Panc1 (cell line): Measurements from ENCODE around the gene HINT1. TPM values are rescaled to one million over a fixed set of nuclear protein-coding genes. Genes with fewer than 3 reads are reported as not detected.

Experiments used
- ATAC-seq: fragments of 200-7000 bp; cut with Tn5 transposase; 2 replicates; pipeline ENCODE4 v1.9.1; 2020; ENCODE audit warnings: mild to moderate bottlenecking, moderate library complexity
- BruUV-seq: library from RNA; stranded (reverse); fragments of 400-500 nt; replicated peaks from 2 replicates; lab custom pipeline; 2021; lab: Mats Ljungman, UMichigan
- CTCF ChIA-PET: fragments of 300-600 bp; sonication (Branson Sonifier 250); formaldehyde crosslinking; loops from one replicate; lab custom pipeline; 2022; ENCODE audit warnings: antibody characterized with exemption; lab: Charles Lee
- POLR2A ChIA-PET: fragments of 300-600 bp; sonication (Branson Sonifier 250); formaldehyde crosslinking; loops from one replicate; lab custom pipeline; 2022; ENCODE audit warnings: antibody characterized with exemption; lab: Charles Lee
- DNase-seq: peaks from one replicate; pipeline ENCODE4 v3.0.0-alpha.2; 2010; ENCODE audit warnings: low read depth, low spot score
- H3K27ac ChIP-seq: 2 replicates; pipeline ENCODE4 v1.5.1; 2011; ENCODE audit warnings: mild to moderate bottlenecking, low read length, inconsistent platforms
- H3K27me3 ChIP-seq: fragments of 200-500 bp; sonication (Bioruptor generic); 2 replicates; pipeline ENCODE4 v1.6.0; 2014; ENCODE audit warnings: low read length, inconsistent platforms; ENCODE audit not compliant: control insufficient read depth, insufficient read depth
- H3K36me3 ChIP-seq: fragments of 200-500 bp; sonication (Bioruptor generic); 2 replicates; pipeline ENCODE4 v1.5.1; 2014; ENCODE audit warnings: inconsistent platforms, mild to moderate bottlenecking, low read length, moderate library complexity; ENCODE audit not compliant: control insufficient read depth, insufficient read depth
- H3K4me1 ChIP-seq: 2 replicates; pipeline ENCODE4 v1.5.1; 2011; ENCODE audit warnings: inconsistent platforms, mild to moderate bottlenecking, low read length, moderate library complexity; ENCODE audit not compliant: control insufficient read depth, insufficient read depth
- H3K4me3 ChIP-seq, 2 experiments: 2 replicates each; pipeline ENCODE4 v1.5.1; 2011 to 2012; ENCODE audit warnings: low read depth in 2 of 2, low read length in 2 of 2, mild to moderate bottlenecking in 2 of 2, inconsistent platforms in 1 of 2, moderate library complexity in 1 of 2
- H3K9me3 ChIP-seq: fragments of 200-500 bp; sonication (Bioruptor generic); 2 replicates; pipeline ENCODE4 v1.5.1; 2014; ENCODE audit warnings: low read depth, mild to moderate bottlenecking, inconsistent platforms, low read length, moderate library complexity; ENCODE audit not compliant: control insufficient read depth, insufficient read depth
- POLR2AphosphoS5 ChIP-seq: IDR thresholded peaks from 2 replicates; pipeline ENCODE4 v1.6.1; 2012; ENCODE audit warnings: mild to moderate bottlenecking, low read depth, low read length, moderate library complexity
- SIN3A ChIP-seq: IDR thresholded peaks from 2 replicates; pipeline ENCODE4 v1.6.1; 2012; ENCODE audit warnings: low read depth, mild to moderate bottlenecking, low read length, moderate library complexity, borderline replicate concordance; ENCODE audit not compliant: insufficient read depth
- TCF7L2 ChIP-seq: IDR thresholded peaks from 2 replicates; pipeline ENCODE4 v1.6.1; 2011; ENCODE audit warnings: mild to moderate bottlenecking, low read depth, low read length, inconsistent platforms
- in situ Hi-C: cut with HindIII; loops from 2 replicates; pipeline ENCODE4 v1.10.0; 2016; ENCODE audit warnings: low sequenced_read_pairs, low pct_unique_long_range_greater_than_20kb
- intact Hi-C: fragments of 100-400 bp; cut with micrococcal nuclease; formaldehyde crosslinking; loops from one replicate; pipeline ENCODE4 v1.10.0; 2022; ENCODE audit not compliant: unreplicated experiment
- total RNA-seq: library from RNA; stranded (reverse); gene quantifications from one replicate; pipeline ENCODE4 v1.2.1, GENCODE V29; 2021; ENCODE audit not compliant: unreplicated experiment
- TF ChIP-seq, protein P1 (sequence below): fragments of 450-650 bp; IDR thresholded peaks from 2 replicates; pipeline ENCODE4 v1.5.1; 2017; ENCODE audit warnings: mild to moderate bottlenecking
- TF ChIP-seq, protein P2 (sequence below), 2 experiments: IDR thresholded peaks; 2 replicates each; pipeline ENCODE4 v1.6.1; 2011 to 2012; ENCODE audit warnings: low read depth in 2 of 2, control low read depth in 1 of 2, low read length in 1 of 2, mild to moderate bottlenecking in 1 of 2, moderate library complexity in 1 of 2; ENCODE audit not compliant: insufficient read depth in 1 of 2

HINT1 gene
- total RNA-seq, 1 experiment from 2014 or later: 233 TPM

DNA sequence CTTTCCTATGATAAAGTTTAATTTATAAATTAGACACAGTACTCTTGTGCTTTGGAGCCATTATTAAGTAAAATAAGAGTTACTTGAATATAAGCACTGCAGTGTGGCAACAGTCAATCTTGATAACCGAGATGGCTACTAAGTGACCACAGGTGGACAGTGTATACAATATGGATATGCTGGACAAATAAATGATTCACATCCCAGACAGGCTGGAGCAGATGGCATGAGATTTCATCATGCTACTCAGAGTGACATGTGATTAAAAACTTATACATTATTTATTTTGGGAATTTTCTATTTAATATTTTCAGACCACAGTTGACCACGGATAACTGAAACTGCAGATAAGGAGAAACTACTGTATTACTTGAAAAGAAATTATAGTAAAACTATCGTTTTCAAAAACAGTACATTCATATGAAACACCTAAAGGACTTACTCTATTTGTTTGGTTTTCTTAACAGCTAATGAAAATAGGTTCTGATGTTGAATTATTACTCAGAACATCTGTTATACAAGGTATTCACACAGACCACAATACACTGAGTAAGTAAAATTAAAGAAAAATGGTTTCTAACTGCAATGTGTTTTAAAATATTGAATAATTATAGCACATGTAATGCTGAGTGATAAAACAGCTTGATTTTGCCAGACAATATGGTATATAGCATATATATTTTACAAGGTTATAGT is 21.7 kb upstream of the HINT1 start:
- no peak; the same call in 1 of the 2 replicates for ATAC-seq
- H3K36me3 ChIP-seq: no peaks in the 10 kb centered on the region; the same call in 1 of the 2 replicates
- no peak overlapping the region; the same call in 1 of the 2 replicates for H3K27ac ChIP-seq
- POLR2A ChIA-PET: no interaction called here
- no TSS peak for BruUV-seq
- peak; percentile 68 for DNase-seq
- no peak overlapping the region for H3K4me3 ChIP-seq
- H3K9me3 ChIP-seq: no peaks in the 10 kb centered on the region
- TF ChIP-seq POLR2AphosphoS5: no peak
- TF ChIP-seq, protein P1, sequence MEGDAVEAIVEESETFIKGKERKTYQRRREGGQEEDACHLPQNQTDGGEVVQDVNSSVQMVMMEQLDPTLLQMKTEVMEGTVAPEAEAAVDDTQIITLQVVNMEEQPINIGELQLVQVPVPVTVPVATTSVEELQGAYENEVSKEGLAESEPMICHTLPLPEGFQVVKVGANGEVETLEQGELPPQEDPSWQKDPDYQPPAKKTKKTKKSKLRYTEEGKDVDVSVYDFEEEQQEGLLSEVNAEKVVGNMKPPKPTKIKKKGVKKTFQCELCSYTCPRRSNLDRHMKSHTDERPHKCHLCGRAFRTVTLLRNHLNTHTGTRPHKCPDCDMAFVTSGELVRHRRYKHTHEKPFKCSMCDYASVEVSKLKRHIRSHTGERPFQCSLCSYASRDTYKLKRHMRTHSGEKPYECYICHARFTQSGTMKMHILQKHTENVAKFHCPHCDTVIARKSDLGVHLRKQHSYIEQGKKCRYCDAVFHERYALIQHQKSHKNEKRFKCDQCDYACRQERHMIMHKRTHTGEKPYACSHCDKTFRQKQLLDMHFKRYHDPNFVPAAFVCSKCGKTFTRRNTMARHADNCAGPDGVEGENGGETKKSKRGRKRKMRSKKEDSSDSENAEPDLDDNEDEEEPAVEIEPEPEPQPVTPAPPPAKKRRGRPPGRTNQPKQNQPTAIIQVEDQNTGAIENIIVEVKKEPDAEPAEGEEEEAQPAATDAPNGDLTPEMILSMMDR: no peak
- TF ChIP-seq, protein P2, sequence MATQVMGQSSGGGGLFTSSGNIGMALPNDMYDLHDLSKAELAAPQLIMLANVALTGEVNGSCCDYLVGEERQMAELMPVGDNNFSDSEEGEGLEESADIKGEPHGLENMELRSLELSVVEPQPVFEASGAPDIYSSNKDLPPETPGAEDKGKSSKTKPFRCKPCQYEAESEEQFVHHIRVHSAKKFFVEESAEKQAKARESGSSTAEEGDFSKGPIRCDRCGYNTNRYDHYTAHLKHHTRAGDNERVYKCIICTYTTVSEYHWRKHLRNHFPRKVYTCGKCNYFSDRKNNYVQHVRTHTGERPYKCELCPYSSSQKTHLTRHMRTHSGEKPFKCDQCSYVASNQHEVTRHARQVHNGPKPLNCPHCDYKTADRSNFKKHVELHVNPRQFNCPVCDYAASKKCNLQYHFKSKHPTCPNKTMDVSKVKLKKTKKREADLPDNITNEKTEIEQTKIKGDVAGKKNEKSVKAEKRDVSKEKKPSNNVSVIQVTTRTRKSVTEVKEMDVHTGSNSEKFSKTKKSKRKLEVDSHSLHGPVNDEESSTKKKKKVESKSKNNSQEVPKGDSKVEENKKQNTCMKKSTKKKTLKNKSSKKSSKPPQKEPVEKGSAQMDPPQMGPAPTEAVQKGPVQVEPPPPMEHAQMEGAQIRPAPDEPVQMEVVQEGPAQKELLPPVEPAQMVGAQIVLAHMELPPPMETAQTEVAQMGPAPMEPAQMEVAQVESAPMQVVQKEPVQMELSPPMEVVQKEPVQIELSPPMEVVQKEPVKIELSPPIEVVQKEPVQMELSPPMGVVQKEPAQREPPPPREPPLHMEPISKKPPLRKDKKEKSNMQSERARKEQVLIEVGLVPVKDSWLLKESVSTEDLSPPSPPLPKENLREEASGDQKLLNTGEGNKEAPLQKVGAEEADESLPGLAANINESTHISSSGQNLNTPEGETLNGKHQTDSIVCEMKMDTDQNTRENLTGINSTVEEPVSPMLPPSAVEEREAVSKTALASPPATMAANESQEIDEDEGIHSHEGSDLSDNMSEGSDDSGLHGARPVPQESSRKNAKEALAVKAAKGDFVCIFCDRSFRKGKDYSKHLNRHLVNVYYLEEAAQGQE (IDR thresholded peaks at IDR 0.05; ENCODE audit: insufficient read depth in 1 of 2, low read depth in 2 of 2, low read length in 1 of 2): no peak
- TF ChIP-seq SIN3A: no peak
- no peak for TF ChIP-seq TCF7L2
- no peaks in the 10 kb centered on the region for H3K4me1 ChIP-seq
- intact Hi-C loops: no loop called here
- in situ Hi-C loops: no loop called here
- CTCF ChIA-PET: no interaction called here
- no peaks in the 10 kb centered on the region for H3K27me3 ChIP-seq

DNA sequence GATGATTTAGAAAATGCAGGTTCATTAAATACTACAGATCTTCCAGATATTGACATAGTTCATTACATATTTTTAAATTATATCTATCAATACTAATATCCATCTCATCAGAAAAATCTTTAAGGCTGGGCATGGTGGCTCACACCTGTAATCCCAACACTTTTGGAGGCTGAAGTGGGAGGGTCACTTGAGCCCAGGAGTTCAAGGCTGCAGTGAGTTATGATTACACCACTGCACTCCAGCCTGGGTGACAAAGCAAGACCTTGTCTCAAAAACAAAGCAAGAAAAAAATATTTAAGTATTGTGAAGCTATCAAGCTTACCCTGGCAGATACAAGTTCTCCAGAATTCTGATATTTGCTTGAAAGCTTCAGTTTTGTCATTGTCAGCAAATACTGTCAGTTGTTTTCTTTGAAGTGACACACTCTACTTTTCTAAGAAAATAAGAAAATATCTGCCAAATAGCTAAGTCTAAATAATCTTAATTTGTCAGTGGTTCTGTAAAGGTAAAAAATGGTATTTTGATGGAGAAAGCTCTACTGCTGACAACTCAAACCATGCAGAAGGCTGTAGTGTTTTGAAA is 20.6 kb upstream of the HINT1 start:
- no TSS peak for BruUV-seq
- intact Hi-C loops: no loop called here
- in situ Hi-C loops: no loop called here
- TF ChIP-seq POLR2AphosphoS5 (no peak), SIN3A (no peak), TCF7L2 (no peak)
- TF ChIP-seq, protein P2 (IDR thresholded peaks at IDR 0.05; ENCODE audit: insufficient read depth in 1 of 2, low read depth in 2 of 2, low read length in 1 of 2): no peak
- TF ChIP-seq, protein P1: no peak
- ChIA-PET CTCF (no interaction called here), POLR2A (no interaction called here)
- no peak overlapping the region for H3K4me3 ChIP-seq
- no peaks in the 10 kb centered on the region for H3K9me3 ChIP-seq
- no peak overlapping the region for H3K27ac ChIP-seq
- no peaks in the 10 kb centered on the region; the same call in 1 of the 2 replicates for H3K36me3 ChIP-seq
- no peaks in the 10 kb centered on the region for H3K4me1 ChIP-seq
- no peak for DNase-seq
- H3K27me3 ChIP-seq: no peaks in the 10 kb centered on the region
- no peak for ATAC-seq
